K562 (cell line): Measurements from ENCODE around the gene GIPC3. TPM values are rescaled to one million over a fixed set of nuclear protein-coding genes. Genes with fewer than 3 reads are reported as not detected.
A peak's percentile ranks its signal among the peaks of the same experiment; 100 is the strongest.

ENCODE experiments used
- ATF7 ChIP-seq: fragments of 450-650 bp; IDR thresholded peaks from 2 replicates; pipeline ENCODE4 v1.7.1; 2014; ENCODE audit warnings: mild to moderate bottlenecking, moderate library complexity
- CHD4 ChIP-seq: fragments of 200-600 bp; sonication (generic); IDR thresholded peaks from 3 replicates; pipeline ENCODE4 v1.6.1; 2012; ENCODE audit warnings: low read depth, mild to moderate bottlenecking, mixed read lengths, low read length, inconsistent platforms; ENCODE audit not compliant: insufficient read depth, insufficient replicate concordance, poor library complexity, severe bottlenecking
- ETV5 ChIP-seq: sonication (generic); formaldehyde crosslinking; IDR thresholded peaks from 2 replicates; pipeline ENCODE4 v1.4.0; 2020; ENCODE audit warnings: low read depth, mild to moderate bottlenecking, missing genetic modification reagents
- MCM2 ChIP-seq: fragments of 450-650 bp; IDR thresholded peaks from 2 replicates; pipeline ENCODE4 v1.6.1; 2017; ENCODE audit warnings: low read depth, mild to moderate bottlenecking
- MECOM ChIP-seq: fragments of 250-450 bp; sonication (Bioruptor Pico); IDR thresholded peaks from 2 replicates; pipeline ENCODE4 v1.8.0; 2022; ENCODE audit warnings: inconsistent platforms
- MED1 ChIP-seq: sonication (generic); formaldehyde crosslinking; IDR thresholded peaks from 2 replicates; pipeline ENCODE4 v1.8.1; 2023; ENCODE audit warnings: missing genetic modification reagents, borderline replicate concordance
- PML ChIP-seq: IDR thresholded peaks from 2 replicates; pipeline ENCODE4 v1.6.1; 2012; ENCODE audit warnings: low read length, inconsistent platforms
- POU5F1 ChIP-seq: fragments of 150-350 bp; IDR thresholded peaks from 2 replicates; pipeline ENCODE4 v1.6.1; 2014; ENCODE audit warnings: borderline replicate concordance, low read length, low read depth, mild to moderate bottlenecking; ENCODE audit not compliant: partially characterized antibody
- SMARCB1 ChIP-seq: IDR thresholded peaks from 2 replicates; pipeline ENCODE4 v1.6.1; 2011; ENCODE audit warnings: improper control_type of control experiment, low read depth; ENCODE audit not compliant: insufficient read length
- SP2 ChIP-seq: IDR thresholded peaks from 2 replicates; pipeline ENCODE4 v1.6.1; 2011; ENCODE audit warnings: mild to moderate bottlenecking, low read depth, low read length, moderate library complexity; ENCODE audit not compliant: poor library complexity, severe bottlenecking; ENCODE audit errors: extremely low read depth
- TAF9B ChIP-seq: fragments of 450-650 bp; IDR thresholded peaks from 2 replicates; pipeline ENCODE4 v1.6.1; 2018; ENCODE audit warnings: mild to moderate bottlenecking; ENCODE audit not compliant: partially characterized antibody
- TRIM24 ChIP-seq, 2 experiments: fragments of 450-650 bp; IDR thresholded peaks; 2 replicates each; pipeline ENCODE4 v1.6.1; 2016
- polyA plus RNA-seq, 8 experiments: library from polyadenylated mRNA; depleted of rRNA in 4 of 8; stranded (reverse) in 5 of 8; unstranded in 3 of 8; fragments of >200 nt; fragmentation: Nextera tagmentation in 2 of 8; fragmentation: Illumina TruSeq in 1 of 8; extraction: Ambion mirVana in 2 of 8; extraction: Trizol in 1 of 8; gene quantifications; 2 replicates each; pipeline versions ENCODE4 v1.2.1 to v1.2.3, GENCODE V29; 2011 to 2014; ENCODE audit warnings: inconsistent platforms in 1 of 8, missing spikeins in 1 of 8
- total RNA-seq, 7 experiments: library from RNA; depleted of rRNA in 6 of 7; stranded (reverse); fragments of >200 nt in 6 of 7; fragmentation: Illumina TruSeq in 2 of 7; extraction: Trizol in 2 of 7; gene quantifications; 2 replicates each; pipeline versions ENCODE4 v1.2.1 to v1.2.3, GENCODE V29; 2011 to 2021; ENCODE audit warnings: low replicate concordance in 1 of 7
- TF ChIP-seq, protein P1 (sequence below): fragments of 200-800 bp; sonication (Bioruptor generic); IDR thresholded peaks from 2 replicates; pipeline ENCODE4 v1.6.1; 2016; ENCODE audit warnings: missing genetic modification characterization, missing compliant biosample characterization
- TF ChIP-seq, protein P2 (sequence below): fragments of 450-650 bp; IDR thresholded peaks from 2 replicates; pipeline ENCODE4 v1.6.1; 2016; ENCODE audit warnings: borderline replicate concordance
- TF ChIP-seq, protein P3 (sequence below): fragments of 450-650 bp; conservative IDR thresholded peaks from 2 replicates; pipeline ENCODE4 v1.6.1; 2016; ENCODE audit warnings: missing genetic modification characterization, low read depth, mild to moderate bottlenecking, control low read depth, missing compliant biosample characterization
- TF ChIP-seq, protein P4 (sequence below): fragments of 450-650 bp; formaldehyde crosslinking; IDR thresholded peaks from 2 replicates; pipeline ENCODE4 v1.4.0; 2020; ENCODE audit warnings: mild to moderate bottlenecking
- TF ChIP-seq, protein P5 (sequence below): sonication (generic); formaldehyde crosslinking; IDR thresholded peaks from 2 replicates; pipeline ENCODE4 v1.5.0; 2020; ENCODE audit warnings: missing genetic modification reagents

The GIPC3 gene
- total and polyA plus RNA-seq, 9 of the 15 experiments (the other 6 are each of a cell fraction or from before 2014, with no cell fraction given) = 0.03 to 3.6 (median 1.5) TPM; not detected in 1

DNA sequence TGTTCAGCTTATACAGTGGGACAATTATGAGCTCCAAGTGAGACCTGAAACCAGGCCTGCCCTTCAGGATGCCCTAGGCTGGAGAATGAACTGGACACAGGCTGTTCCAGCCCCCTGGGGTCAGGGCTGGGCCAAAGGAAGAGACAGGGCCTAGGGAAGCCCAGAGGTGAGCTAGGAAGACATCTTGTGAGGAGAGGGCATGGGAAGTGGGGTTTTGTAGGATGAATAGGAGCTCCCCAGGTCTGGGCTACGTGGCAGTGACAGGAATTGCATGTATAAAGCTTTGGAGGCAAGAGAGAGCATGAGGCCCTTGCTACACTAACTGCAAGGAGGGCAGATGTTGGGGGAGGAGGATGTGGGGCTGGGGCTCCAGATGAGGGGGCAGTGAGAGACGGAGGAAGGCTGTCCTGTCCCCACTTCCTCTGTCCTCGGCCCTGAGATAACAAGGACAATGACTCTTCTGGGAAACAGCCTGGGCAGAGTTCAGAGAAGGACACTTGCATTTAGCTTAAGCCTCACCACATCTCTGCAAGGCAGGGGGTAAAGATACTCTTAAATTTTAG, 22.9 kb downstream of the GIPC3 start (continued):
- TF ChIP-seq, protein P1, sequence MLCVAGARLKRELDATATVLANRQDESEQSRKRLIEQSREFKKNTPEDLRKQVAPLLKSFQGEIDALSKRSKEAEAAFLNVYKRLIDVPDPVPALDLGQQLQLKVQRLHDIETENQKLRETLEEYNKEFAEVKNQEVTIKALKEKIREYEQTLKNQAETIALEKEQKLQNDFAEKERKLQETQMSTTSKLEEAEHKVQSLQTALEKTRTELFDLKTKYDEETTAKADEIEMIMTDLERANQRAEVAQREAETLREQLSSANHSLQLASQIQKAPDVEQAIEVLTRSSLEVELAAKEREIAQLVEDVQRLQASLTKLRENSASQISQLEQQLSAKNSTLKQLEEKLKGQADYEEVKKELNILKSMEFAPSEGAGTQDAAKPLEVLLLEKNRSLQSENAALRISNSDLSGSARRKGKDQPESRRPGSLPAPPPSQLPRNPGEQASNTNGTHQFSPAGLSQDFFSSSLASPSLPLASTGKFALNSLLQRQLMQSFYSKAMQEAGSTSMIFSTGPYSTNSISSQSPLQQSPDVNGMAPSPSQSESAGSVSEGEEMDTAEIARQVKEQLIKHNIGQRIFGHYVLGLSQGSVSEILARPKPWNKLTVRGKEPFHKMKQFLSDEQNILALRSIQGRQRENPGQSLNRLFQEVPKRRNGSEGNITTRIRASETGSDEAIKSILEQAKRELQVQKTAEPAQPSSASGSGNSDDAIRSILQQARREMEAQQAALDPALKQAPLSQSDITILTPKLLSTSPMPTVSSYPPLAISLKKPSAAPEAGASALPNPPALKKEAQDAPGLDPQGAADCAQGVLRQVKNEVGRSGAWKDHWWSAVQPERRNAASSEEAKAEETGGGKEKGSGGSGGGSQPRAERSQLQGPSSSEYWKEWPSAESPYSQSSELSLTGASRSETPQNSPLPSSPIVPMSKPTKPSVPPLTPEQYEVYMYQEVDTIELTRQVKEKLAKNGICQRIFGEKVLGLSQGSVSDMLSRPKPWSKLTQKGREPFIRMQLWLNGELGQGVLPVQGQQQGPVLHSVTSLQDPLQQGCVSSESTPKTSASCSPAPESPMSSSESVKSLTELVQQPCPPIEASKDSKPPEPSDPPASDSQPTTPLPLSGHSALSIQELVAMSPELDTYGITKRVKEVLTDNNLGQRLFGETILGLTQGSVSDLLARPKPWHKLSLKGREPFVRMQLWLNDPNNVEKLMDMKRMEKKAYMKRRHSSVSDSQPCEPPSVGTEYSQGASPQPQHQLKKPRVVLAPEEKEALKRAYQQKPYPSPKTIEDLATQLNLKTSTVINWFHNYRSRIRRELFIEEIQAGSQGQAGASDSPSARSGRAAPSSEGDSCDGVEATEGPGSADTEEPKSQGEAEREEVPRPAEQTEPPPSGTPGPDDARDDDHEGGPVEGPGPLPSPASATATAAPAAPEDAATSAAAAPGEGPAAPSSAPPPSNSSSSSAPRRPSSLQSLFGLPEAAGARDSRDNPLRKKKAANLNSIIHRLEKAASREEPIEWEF (CRISPR knock-in tag) = no peak
- TF ChIP-seq MED1 (CRISPR knock-in tag) (no peak), SMARCB1 (no peak), SP2 (no peak), ATF7 (no peak), ETV5 (peak; percentile 54; the same call in 1 of the 2 replicates), CHD4 (no peak), MECOM (no peak), TAF9B (no peak), MCM2 (no peak), TRIM24 (IDR thresholded peaks at IDR 0.05) (0 out of 4 replicates have a peak, but pooled peaks of 1 of the 2 experiments have one; percentile 4), POU5F1 (no peak), PML (no peak)
- TF ChIP-seq, protein P2, sequence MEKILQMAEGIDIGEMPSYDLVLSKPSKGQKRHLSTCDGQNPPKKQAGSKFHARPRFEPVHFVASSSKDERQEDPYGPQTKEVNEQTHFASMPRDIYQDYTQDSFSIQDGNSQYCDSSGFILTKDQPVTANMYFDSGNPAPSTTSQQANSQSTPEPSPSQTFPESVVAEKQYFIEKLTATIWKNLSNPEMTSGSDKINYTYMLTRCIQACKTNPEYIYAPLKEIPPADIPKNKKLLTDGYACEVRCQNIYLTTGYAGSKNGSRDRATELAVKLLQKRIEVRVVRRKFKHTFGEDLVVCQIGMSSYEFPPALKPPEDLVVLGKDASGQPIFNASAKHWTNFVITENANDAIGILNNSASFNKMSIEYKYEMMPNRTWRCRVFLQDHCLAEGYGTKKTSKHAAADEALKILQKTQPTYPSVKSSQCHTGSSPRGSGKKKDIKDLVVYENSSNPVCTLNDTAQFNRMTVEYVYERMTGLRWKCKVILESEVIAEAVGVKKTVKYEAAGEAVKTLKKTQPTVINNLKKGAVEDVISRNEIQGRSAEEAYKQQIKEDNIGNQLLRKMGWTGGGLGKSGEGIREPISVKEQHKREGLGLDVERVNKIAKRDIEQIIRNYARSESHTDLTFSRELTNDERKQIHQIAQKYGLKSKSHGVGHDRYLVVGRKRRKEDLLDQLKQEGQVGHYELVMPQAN = no peak
- TF ChIP-seq, protein P3, sequence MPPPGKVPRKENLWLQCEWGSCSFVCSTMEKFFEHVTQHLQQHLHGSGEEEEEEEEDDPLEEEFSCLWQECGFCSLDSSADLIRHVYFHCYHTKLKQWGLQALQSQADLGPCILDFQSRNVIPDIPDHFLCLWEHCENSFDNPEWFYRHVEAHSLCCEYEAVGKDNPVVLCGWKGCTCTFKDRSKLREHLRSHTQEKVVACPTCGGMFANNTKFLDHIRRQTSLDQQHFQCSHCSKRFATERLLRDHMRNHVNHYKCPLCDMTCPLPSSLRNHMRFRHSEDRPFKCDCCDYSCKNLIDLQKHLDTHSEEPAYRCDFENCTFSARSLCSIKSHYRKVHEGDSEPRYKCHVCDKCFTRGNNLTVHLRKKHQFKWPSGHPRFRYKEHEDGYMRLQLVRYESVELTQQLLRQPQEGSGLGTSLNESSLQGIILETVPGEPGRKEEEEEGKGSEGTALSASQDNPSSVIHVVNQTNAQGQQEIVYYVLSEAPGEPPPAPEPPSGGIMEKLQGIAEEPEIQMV (tag) = no peak
- TF ChIP-seq, protein P4, sequence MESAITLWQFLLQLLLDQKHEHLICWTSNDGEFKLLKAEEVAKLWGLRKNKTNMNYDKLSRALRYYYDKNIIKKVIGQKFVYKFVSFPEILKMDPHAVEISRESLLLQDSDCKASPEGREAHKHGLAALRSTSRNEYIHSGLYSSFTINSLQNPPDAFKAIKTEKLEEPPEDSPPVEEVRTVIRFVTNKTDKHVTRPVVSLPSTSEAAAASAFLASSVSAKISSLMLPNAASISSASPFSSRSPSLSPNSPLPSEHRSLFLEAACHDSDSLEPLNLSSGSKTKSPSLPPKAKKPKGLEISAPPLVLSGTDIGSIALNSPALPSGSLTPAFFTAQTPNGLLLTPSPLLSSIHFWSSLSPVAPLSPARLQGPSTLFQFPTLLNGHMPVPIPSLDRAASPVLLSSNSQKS (CRISPR knock-in tag) = no peak
- TF ChIP-seq, protein P5, sequence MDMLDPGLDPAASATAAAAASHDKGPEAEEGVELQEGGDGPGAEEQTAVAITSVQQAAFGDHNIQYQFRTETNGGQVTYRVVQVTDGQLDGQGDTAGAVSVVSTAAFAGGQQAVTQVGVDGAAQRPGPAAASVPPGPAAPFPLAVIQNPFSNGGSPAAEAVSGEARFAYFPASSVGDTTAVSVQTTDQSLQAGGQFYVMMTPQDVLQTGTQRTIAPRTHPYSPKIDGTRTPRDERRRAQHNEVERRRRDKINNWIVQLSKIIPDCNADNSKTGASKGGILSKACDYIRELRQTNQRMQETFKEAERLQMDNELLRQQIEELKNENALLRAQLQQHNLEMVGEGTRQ (CRISPR knock-in tag) = no peak
